GM19468 (cell line): Measurements from ENCODE around the gene TCERG1L.

Experiments
- ATAC-seq: cut with Tn5 transposase; IDR thresholded peaks from one replicate; pipeline ENCODE4 v1.9.1; 2021; ENCODE audit warnings: mild to moderate bottlenecking, moderate library complexity, moderate number of reproducible peaks; ENCODE audit not compliant: unreplicated experiment; ENCODE audit errors: extremely low read depth

TCERG1L gene

GRCh38 chr10:131175891-131176290, 135.6 kb downstream of the TCERG1L start:
- ATAC-seq, result no peak

GRCh38 chr10:131174651-131175540, 136.6 kb downstream of the TCERG1L start:
- ATAC-seq, result no peak

GRCh38 chr10:131174211-131174565, 137.3 kb downstream of the TCERG1L start:
- ATAC-seq, result no peak

GRCh38 chr10:131173484-131174210, 137.9 kb downstream of the TCERG1L start:
- no peak for ATAC-seq

- ATAC-seq, result no peak
Measured at GRCh38 chr10:131172433-131172832, 139.1 kb downstream of the TCERG1L start.

GRCh38 chr10:131169146-131169545, 142.4 kb downstream of the TCERG1L start:
- ATAC-seq, result no peak

GRCh38 chr10:131168238-131168875, 143.2 kb downstream of the TCERG1L start:
- ATAC-seq, result no peak

- no peak for ATAC-seq
Measured at GRCh38 chr10:131167036-131167860, 144.3 kb downstream of the TCERG1L start.

- ATAC-seq, result no peak
Measured at GRCh38 chr10:131166486-131166885, 145.0 kb downstream of the TCERG1L start.

- no peak for ATAC-seq
Measured at GRCh38 chr10:131165092-131165491, 146.4 kb downstream of the TCERG1L start.

- no peak for ATAC-seq
Measured at GRCh38 chr10:131162866-131163843, 148.4 kb downstream of the TCERG1L start.

GRCh38 chr10:131162211-131162610, 149.3 kb downstream of the TCERG1L start:
- no peak for ATAC-seq

GRCh38 chr10:131161087-131161486, 150.4 kb downstream of the TCERG1L start:
- ATAC-seq, result no peak

GRCh38 chr10:131160219-131160875, 151.2 kb downstream of the TCERG1L start:
- no peak for ATAC-seq

GRCh38 chr10:131159771-131160170, 151.8 kb downstream of the TCERG1L start:
- ATAC-seq, result no peak

GRCh38 chr10:131158695-131159094, 152.8 kb downstream of the TCERG1L start:
- no peak for ATAC-seq

GRCh38 chr10:131157899-131158298, 153.6 kb downstream of the TCERG1L start:
- ATAC-seq, result no peak

- ATAC-seq, result no peak
Measured at GRCh38 chr10:131155876-131156230, 155.7 kb downstream of the TCERG1L start.
